Measurements from ENCODE around the gene PPP1R12C. TPM values are rescaled to one million over a fixed set of nuclear protein-coding genes. Genes with fewer than 3 reads are reported as not detected.

PPP1R12C gene
- total RNA-seq, 1 donor from 2014 or later, result 110 TPM

GRCh38 chr19:55141696-55142095 lies 24.3 kb upstream of the PPP1R12C start:
- DNase-seq (ENCODE audit: low spot score, unreplicated experiment), result no peak
- Mint-ChIP-seq H3K4me1 (ENCODE audit: low read depth) (peaks cover 2% of the 10 kb centered on the region), H3K4me3 (ENCODE audit: low read depth) (no peak overlapping the region), H3K9me3 (ENCODE audit: low read depth) (no peaks in the 10 kb centered on the region), H3K36me3 (ENCODE audit: insufficient read depth) (no peaks in the 10 kb centered on the region), H3K27me3 (peaks cover 38% of the 10 kb centered on the region), H3K27ac (no peak overlapping the region)
- no peak for TF ChIP-seq CTCF (IDR thresholded peaks at IDR 0.05; ENCODE audit: unreplicated experiment)

GRCh38 chr19:55137915-55138314 lies 20.5 kb upstream of the PPP1R12C start:
- H3K4me3 Mint-ChIP-seq (ENCODE audit: low read depth), result no peak overlapping the region
- no peak for TF ChIP-seq CTCF (IDR thresholded peaks at IDR 0.05; ENCODE audit: unreplicated experiment)
- no peak for DNase-seq (ENCODE audit: low spot score, unreplicated experiment)
- no peaks in the 10 kb centered on the region for H3K9me3 Mint-ChIP-seq (ENCODE audit: low read depth)
- H3K27ac Mint-ChIP-seq, result no peak overlapping the region
- peaks cover 2% of the 10 kb centered on the region for H3K4me1 Mint-ChIP-seq (ENCODE audit: low read depth)
- H3K36me3 Mint-ChIP-seq (ENCODE audit: insufficient read depth), result no peaks in the 10 kb centered on the region
- H3K27me3 Mint-ChIP-seq, result peaks cover 12% of the 10 kb centered on the region

GRCh38 chr19:55136399-55137102 lies 19.1 kb upstream of the PPP1R12C start:
- no peaks in the 10 kb centered on the region for H3K9me3 Mint-ChIP-seq (ENCODE audit: low read depth)

DNA sequence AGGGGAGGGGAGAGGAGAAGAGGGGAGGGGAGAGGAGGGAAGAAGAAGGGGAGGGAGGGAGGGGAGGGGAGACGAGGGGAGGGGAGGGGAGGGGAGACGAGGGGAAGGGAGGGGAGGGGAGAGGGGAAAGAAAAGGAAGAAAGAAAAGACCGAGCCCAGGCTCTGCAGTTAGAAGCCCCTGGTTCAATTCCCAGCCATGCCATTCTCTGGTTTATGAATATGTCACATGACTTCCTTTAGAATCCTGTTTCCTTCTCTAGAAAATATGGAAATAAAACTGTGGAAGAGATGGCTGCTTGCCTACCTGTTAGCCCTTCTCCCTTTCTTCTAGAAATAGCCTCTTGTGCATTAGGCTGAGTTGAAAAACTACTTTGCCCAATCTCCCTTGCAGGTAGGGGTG lies 17.3 kb upstream of the PPP1R12C start:
- H3K9me3 Mint-ChIP-seq (ENCODE audit: low read depth), result no peaks in the 10 kb centered on the region
- DNase-seq (ENCODE audit: low spot score, unreplicated experiment), result no peak
- no peak for TF ChIP-seq CTCF (IDR thresholded peaks at IDR 0.05; ENCODE audit: unreplicated experiment)
- H3K4me3 Mint-ChIP-seq (ENCODE audit: low read depth), result no peak overlapping the region
- H3K27ac Mint-ChIP-seq, result no peak overlapping the region
- no peaks in the 10 kb centered on the region for H3K36me3 Mint-ChIP-seq (ENCODE audit: insufficient read depth)
- peaks cover 14% of the 10 kb centered on the region for H3K27me3 Mint-ChIP-seq
- H3K4me1 Mint-ChIP-seq (ENCODE audit: low read depth), result no peaks in the 10 kb centered on the region

More at GRCh38 chr19:55136399-55137102, 19.1 kb upstream of the PPP1R12C start:
- peaks cover 2% of the 10 kb centered on the region for H3K4me1 Mint-ChIP-seq (ENCODE audit: low read depth)
- H3K27me3 Mint-ChIP-seq, result peaks cover 12% of the 10 kb centered on the region
- no peak for DNase-seq (ENCODE audit: low spot score, unreplicated experiment)
- TF ChIP-seq CTCF (IDR thresholded peaks at IDR 0.05; ENCODE audit: unreplicated experiment), result no peak
- no peak overlapping the region for H3K4me3 Mint-ChIP-seq (ENCODE audit: low read depth)
- H3K27ac Mint-ChIP-seq, result no peak overlapping the region
- H3K36me3 Mint-ChIP-seq (ENCODE audit: insufficient read depth), result no peaks in the 10 kb centered on the region

DNA sequence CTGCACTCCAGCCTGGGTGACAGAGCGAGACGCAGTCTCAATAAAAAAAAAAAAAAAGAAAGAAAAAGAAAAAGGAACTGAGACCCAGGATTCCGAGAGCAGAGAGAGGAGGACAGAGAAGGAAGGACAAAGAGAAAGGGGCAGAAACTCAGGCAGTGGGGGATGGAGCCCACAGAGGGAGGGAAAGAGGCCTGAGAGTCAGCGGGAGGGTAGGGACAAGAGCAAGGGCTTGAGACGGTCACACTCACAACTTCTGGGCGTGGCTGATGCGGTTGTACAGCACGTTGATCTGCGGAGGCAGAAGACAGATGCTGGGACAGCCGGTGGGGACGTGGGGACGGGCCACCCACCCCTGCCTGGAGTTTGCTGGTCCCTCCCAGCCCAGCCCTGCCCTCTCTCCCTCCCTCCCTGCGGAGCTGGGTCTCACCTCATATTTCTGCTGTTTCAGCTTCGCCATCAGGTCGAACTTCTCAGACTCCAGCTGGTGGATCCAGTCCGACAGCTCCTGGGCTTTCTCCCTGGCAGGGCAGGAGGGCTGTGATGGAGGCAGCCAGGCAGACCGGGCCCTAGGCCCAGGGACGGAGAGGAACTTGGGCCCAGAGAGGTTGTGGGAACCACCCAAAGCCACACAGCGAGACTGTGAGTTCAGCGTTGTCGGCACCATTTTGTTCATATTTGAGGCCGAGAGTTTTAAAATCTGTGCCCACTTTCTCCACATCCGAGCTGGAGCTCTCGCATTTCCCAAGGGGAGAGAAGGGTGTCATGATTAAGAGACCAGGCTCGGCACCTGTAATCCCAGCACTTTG lies 16.4 kb upstream of the PPP1R12C start:
- Mint-ChIP-seq H3K4me3 (ENCODE audit: low read depth) (no peak overlapping the region), H3K36me3 (ENCODE audit: insufficient read depth) (no peaks in the 10 kb centered on the region), H3K27me3 (peaks cover 20% of the 10 kb centered on the region), H3K4me1 (ENCODE audit: low read depth) (no peaks in the 10 kb centered on the region), H3K9me3 (ENCODE audit: low read depth) (no peaks in the 10 kb centered on the region), H3K27ac (no peak overlapping the region)
- no peak for TF ChIP-seq CTCF (IDR thresholded peaks at IDR 0.05; ENCODE audit: unreplicated experiment)
- no peak for DNase-seq (ENCODE audit: low spot score, unreplicated experiment)

All from progenitor cell of endocrine pancreas (in vitro differentiated cells).